GDM1 (cell line): ENCODE data around the gene USF2.
A peak's percentile ranks its signal among the peaks of the same experiment; 100 is the strongest.

ENCODE experiments used
- DNase-seq: peaks from one replicate; lab custom pipeline; 2025; lab: John Stamatoyannopoulos, UW

USF2 gene

GRCh38 chr19:35318679-35319448 is 50.1 kb downstream of the USF2 start:
- DNase-seq = no peak

- DNase-seq = peak; percentile 11
Observed at GRCh38 chr19:35320065-35320713, 51.4 kb downstream of the USF2 start.

GRCh38 chr19:35321291-35321690 is 52.5 kb downstream of the USF2 start:
- DNase-seq = no peak

GRCh38 chr19:35322014-35322413 is 53.3 kb downstream of the USF2 start:
- DNase-seq = no peak

- DNase-seq = no peak
Observed at GRCh38 chr19:35327642-35328041, 58.9 kb downstream of the USF2 start.

- DNase-seq = peak; percentile 67
Observed at GRCh38 chr19:35328851-35329285, 60.1 kb downstream of the USF2 start, which contains the start of gene CD22. CD22 (plus strand) TSS chr19:35329187; CDS start chr19:35332041, 2,854 bp downstream.

GRCh38 chr19:35329323-35329722 is 60.6 kb downstream of the USF2 start:
- no peak for DNase-seq
